Kidney tubule cell (primary cell): ENCODE data around the gene TNS4.

ENCODE experiments used
- DNase-seq: peaks from one replicate; pipeline ENCODE4 v3.0.0-alpha.2; 2018; ENCODE audit warnings: low spot score

Gene TNS4

GRCh38 chr17:40472733-40473452 lies 28.5 kb downstream of the TNS4 start:
- no peak for DNase-seq

GRCh38 chr17:40471846-40472732 lies 29.3 kb downstream of the TNS4 start:
- DNase-seq: no peak

GRCh38 chr17:40470932-40471828 lies 30.2 kb downstream of the TNS4 start:
- peak; percentile 16 for DNase-seq

GRCh38 chr17:40469805-40470675 lies 31.4 kb downstream of the TNS4 start:
- no peak for DNase-seq

- DNase-seq: no peak
Measured at GRCh38 chr17:40468560-40468959, 32.9 kb downstream of the TNS4 start.

- no peak for DNase-seq
Measured at GRCh38 chr17:40467281-40467867, 34.0 kb downstream of the TNS4 start.

GRCh38 chr17:40466298-40466971 lies 35.0 kb downstream of the TNS4 start:
- no peak for DNase-seq

- no peak for DNase-seq
Measured at GRCh38 chr17:40464392-40464855, 37.0 kb downstream of the TNS4 start.

- no peak for DNase-seq
Measured at GRCh38 chr17:40463122-40463550, 38.3 kb downstream of the TNS4 start.

GRCh38 chr17:40462343-40463121 lies 38.9 kb downstream of the TNS4 start:
- DNase-seq: no peak

- no peak for DNase-seq
Measured at GRCh38 chr17:40461732-40462342, 39.6 kb downstream of the TNS4 start.

GRCh38 chr17:40460968-40461731 lies 40.3 kb downstream of the TNS4 start:
- DNase-seq: no peak

- no peak for DNase-seq
Measured at GRCh38 chr17:40460604-40460967, 40.8 kb downstream of the TNS4 start.

GRCh38 chr17:40459636-40460603 lies 41.5 kb downstream of the TNS4 start:
- no peak for DNase-seq

- DNase-seq: no peak
Measured at GRCh38 chr17:40458851-40459482, 42.5 kb downstream of the TNS4 start.
